GM23338 (cell line): ENCODE data around the gene IKZF3. TPM values are rescaled to one million over a fixed set of nuclear protein-coding genes. Genes with fewer than 3 reads are reported as not detected.

Experiments
- ATAC-seq: fragments of 200-7000 bp; cut with Tn5 transposase; 3 replicates; pipeline ENCODE4 v1.9.1; 2020
- DNase-seq: peaks from one replicate; pipeline ENCODE4 v3.0.0-alpha.2; 2015; ENCODE audit warnings: low spot score
- H2AFZ ChIP-seq: fragments of 200-600 bp; sonication (generic); 2 replicates; pipeline ENCODE4 v1.8.0; 2016; ENCODE audit warnings: antibody characterized with exemption, mild to moderate bottlenecking, moderate library complexity
- H3F3A ChIP-seq: fragments of 200-600 bp; sonication (generic); replicated peaks from 2 replicates; pipeline ENCODE4 v1.8.0; 2017; ENCODE audit warnings: antibody characterized with exemption, mixed run types, low read depth
- H3K27ac ChIP-seq: fragments of 200-600 bp; sonication (generic); 2 replicates; pipeline ENCODE4 v1.6.1; 2016; ENCODE audit warnings: low read depth
- H3K27me3 ChIP-seq: fragments of 200-600 bp; sonication (generic); 2 replicates; pipeline ENCODE4 v1.8.0; 2016; ENCODE audit warnings: mild to moderate bottlenecking, mixed run types, moderate library complexity; ENCODE audit not compliant: insufficient read depth
- H3K36me3 ChIP-seq: fragments of 200-600 bp; sonication (generic); 2 replicates; pipeline ENCODE4 v1.8.0; 2016; ENCODE audit warnings: mild to moderate bottlenecking; ENCODE audit not compliant: insufficient read depth
- H3K4me1 ChIP-seq: fragments of 200-600 bp; sonication (generic); 2 replicates; pipeline ENCODE4 v1.8.0; 2016; ENCODE audit warnings: mild to moderate bottlenecking, moderate library complexity; ENCODE audit not compliant: insufficient read depth
- H3K4me2 ChIP-seq: fragments of 200-600 bp; sonication (generic); 2 replicates; pipeline ENCODE4 v1.7.1; 2017; ENCODE audit warnings: mixed run types
- H3K4me3 ChIP-seq: fragments of 200-600 bp; sonication (generic); 2 replicates; pipeline ENCODE4 v1.6.1; 2016; ENCODE audit warnings: mixed run types
- H3K79me2 ChIP-seq: fragments of 200-600 bp; sonication (generic); replicated peaks from 2 replicates; pipeline ENCODE4 v1.8.0; 2017; ENCODE audit warnings: mild to moderate bottlenecking; ENCODE audit not compliant: insufficient read depth
- H3K9me2 ChIP-seq: fragments of 200-600 bp; sonication (generic); 2 replicates; pipeline ENCODE4 v1.8.0; 2017; ENCODE audit not compliant: insufficient read depth
- H4K20me1 ChIP-seq: fragments of 200-600 bp; sonication (generic); replicated peaks from 2 replicates; pipeline ENCODE4 v1.8.0; 2017; ENCODE audit warnings: mild to moderate bottlenecking; ENCODE audit not compliant: insufficient read depth
- H3K27ac Mint-ChIP-seq: 2 replicates; pipeline ENCODE4 v1.8.0; 2020; ENCODE audit warnings: inconsistent platforms, mild to moderate bottlenecking, moderate library complexity, mixed read lengths
- H3K27me3 Mint-ChIP-seq: 3 replicates; pipeline ENCODE4 v1.8.0; 2022; ENCODE audit warnings: low read depth, mild to moderate bottlenecking, moderate library complexity, mixed read lengths, inconsistent platforms; ENCODE audit not compliant: insufficient read depth, poor library complexity
- H3K36me3 Mint-ChIP-seq: 3 replicates; pipeline ENCODE4 v1.8.0; 2021; ENCODE audit warnings: low read depth, mild to moderate bottlenecking, inconsistent platforms, moderate library complexity, mixed read lengths
- H3K4me1 Mint-ChIP-seq: 3 replicates; pipeline ENCODE4 v1.8.0; 2020; ENCODE audit warnings: mild to moderate bottlenecking, inconsistent platforms, mixed read lengths
- H3K4me3 Mint-ChIP-seq: 3 replicates; pipeline ENCODE4 v1.8.0; 2021; ENCODE audit warnings: moderate library complexity, mild to moderate bottlenecking, inconsistent platforms, mixed read lengths
- H3K9me3 Mint-ChIP-seq: 3 replicates; pipeline ENCODE4 v1.8.0; 2020; ENCODE audit warnings: moderate library complexity, mild to moderate bottlenecking, inconsistent platforms, mixed read lengths
- CREB1 ChIP-seq: fragments of 250-450 bp; sonication (Bioruptor Pico); IDR thresholded peaks from 2 replicates; pipeline ENCODE4 v1.5.0; 2020; ENCODE audit warnings: low read depth, mild to moderate bottlenecking, moderate library complexity
- CTCF ChIP-seq, 2 experiments: fragments of 200-600 bp in 1 of 2; sonication (generic) in 1 of 2; conservative IDR thresholded peaks; 2 replicates each; pipeline versions ENCODE4 v1.5.1 to v1.6.1; 2016 to 2017; ENCODE audit warnings: antibody characterized with exemption in 2 of 2, low read depth in 2 of 2, mild to moderate bottlenecking in 2 of 2, moderate library complexity in 1 of 2
- ETS1 ChIP-seq: IDR thresholded peaks from 2 replicates; pipeline ENCODE4 v1.6.1; 2016; ENCODE audit warnings: antibody characterized with exemption
- EZH2 ChIP-seq: fragments of 200-600 bp; sonication (generic); IDR thresholded peaks from one replicate; pipeline ENCODE4 v1.8.0; 2017; ENCODE audit warnings: antibody characterized with exemption, mild to moderate bottlenecking, low read depth; ENCODE audit not compliant: unreplicated experiment
- EZH2phosphoT487 ChIP-seq: fragments of 200-600 bp; sonication (generic); IDR thresholded peaks from one replicate; pipeline ENCODE4 v1.8.1; 2018; ENCODE audit warnings: antibody characterized with exemption; ENCODE audit not compliant: unreplicated experiment
- JUNB ChIP-seq: IDR thresholded peaks from one replicate; pipeline ENCODE4 v1.6.1; 2016; ENCODE audit warnings: antibody characterized with exemption; ENCODE audit not compliant: unreplicated experiment
- NANOG ChIP-seq: IDR thresholded peaks from 2 replicates; pipeline ENCODE4 v1.6.1; 2016; ENCODE audit warnings: antibody characterized with exemption, borderline replicate concordance
- POLR2AphosphoS5 ChIP-seq: IDR thresholded peaks from 2 replicates; pipeline ENCODE4 v1.6.1; 2016; ENCODE audit warnings: antibody characterized with exemption, low read depth
- REST ChIP-seq: IDR thresholded peaks from one replicate; pipeline ENCODE4 v1.6.1; 2018; ENCODE audit warnings: antibody characterized with exemption; ENCODE audit not compliant: unreplicated experiment
- STAT1 ChIP-seq: IDR thresholded peaks from one replicate; pipeline ENCODE4 v1.6.1; 2016; ENCODE audit warnings: antibody characterized with exemption; ENCODE audit not compliant: unreplicated experiment
- ZNF114 ChIP-seq: fragments of 250-450 bp; sonication (Bioruptor Pico); IDR thresholded peaks from 2 replicates; pipeline ENCODE4 v1.5.0; 2020; ENCODE audit warnings: mild to moderate bottlenecking, moderate library complexity
- ZNF331 ChIP-seq: fragments of 250-450 bp; sonication (Bioruptor Pico); IDR thresholded peaks from 2 replicates; pipeline ENCODE4 v1.5.0; 2020; ENCODE audit warnings: low read depth, mild to moderate bottlenecking, moderate library complexity
- ZNF462 ChIP-seq: fragments of 250-450 bp; sonication (Bioruptor Pico); IDR thresholded peaks from 2 replicates; pipeline ENCODE4 v1.5.0; 2020; ENCODE audit warnings: mild to moderate bottlenecking, moderate library complexity
- polyA plus RNA-seq: library from polyadenylated mRNA; unstranded; fragments of >200 nt; fragmentation: Nextera tagmentation; extraction: Ambion mirVana; gene quantifications from 2 replicates; pipeline ENCODE4 v1.2.1, GENCODE V29; 2016
- total RNA-seq: library from RNA; depleted of rRNA; stranded (reverse); fragments of >200 nt; shearing (Covaris generic); gene quantifications from 2 replicates; pipeline ENCODE4 v1.2.3, GENCODE V29; 2014

Gene IKZF3
- total and polyA plus RNA-seq, 2 experiments from 2014 or later: 0.11 to 0.76 TPM

GRCh38 chr17:39804839-39805238, 59.3 kb downstream of the IKZF3 start:
- Mint-ChIP-seq H3K27ac (no peak overlapping the region), H3K4me1 (peaks cover 19% of the 10 kb centered on the region), H3K36me3 (no peaks in the 10 kb centered on the region), H3K4me3 (no peak overlapping the region), H3K9me3 (no peaks in the 10 kb centered on the region), H3K27me3 (no peaks in the 10 kb centered on the region)
- TF ChIP-seq REST: no peak
- TF ChIP-seq ZNF331 (CRISPR knock-in tag): no peak
- TF ChIP-seq ETS1: no peak
- TF ChIP-seq CTCF (conservative IDR thresholded peaks at IDR 0.05; ENCODE audit: low read depth in 2 of 2): no peak
- TF ChIP-seq ZNF114 (CRISPR knock-in tag): no peak
- TF ChIP-seq NANOG: no peak
- TF ChIP-seq EZH2phosphoT487: no peak
- TF ChIP-seq ZNF462 (CRISPR knock-in tag): no peak
- TF ChIP-seq CREB1 (CRISPR knock-in tag): no peak
- no peak for TF ChIP-seq POLR2AphosphoS5
- no peak for TF ChIP-seq JUNB
- no peak for TF ChIP-seq EZH2
- no peak for TF ChIP-seq STAT1
- no peak overlapping the region for H3K4me2 ChIP-seq
- ATAC-seq (no peak), DNase-seq (no peak)
- H3K27ac ChIP-seq: no peak overlapping the region
- peaks cover 19% of the 10 kb centered on the region for H3K4me1 ChIP-seq
- H3K36me3 ChIP-seq: no peaks in the 10 kb centered on the region
- H3K9me2 ChIP-seq: no peaks in the 10 kb centered on the region
- H2AFZ ChIP-seq: no peak overlapping the region
- H3K79me2 ChIP-seq: no peaks in the 10 kb centered on the region
- H3K4me3 ChIP-seq: no peak overlapping the region
- no peaks in the 10 kb centered on the region for H4K20me1 ChIP-seq
- H3K27me3 ChIP-seq: no peaks in the 10 kb centered on the region
- no peaks in the 10 kb centered on the region for H3F3A ChIP-seq
